Neutrophil (primary cell): ENCODE measurements around the gene RBPJ.

Source experiments
- H3K27ac ChIP-seq: fragments of 200-600 bp; sonication (generic); 2 replicates; pipeline ENCODE4 v1.5.1; 2016; ENCODE audit warnings: mild to moderate bottlenecking, moderate library complexity
- H3K27me3 ChIP-seq: fragments of 200-600 bp; sonication (generic); 2 replicates; pipeline ENCODE4 v1.6.0; 2016; ENCODE audit warnings: mild to moderate bottlenecking
- H3K36me3 ChIP-seq: fragments of 200-600 bp; sonication (generic); 2 replicates; pipeline ENCODE4 v1.5.1; 2017
- H3K4me1 ChIP-seq, 2 experiments: fragments of 200-600 bp in 1 of 2; sonication (generic) in 1 of 2; 1 replicate in 1 of 2; 2 replicates in 1 of 2; pipeline versions ENCODE4 v1.5.1 to v1.6.1; 2013 to 2016; ENCODE audit warnings: low read depth in 1 of 2, low read length in 1 of 2, mild to moderate bottlenecking in 1 of 2, moderate library complexity in 1 of 2; ENCODE audit not compliant: control insufficient read depth in 1 of 2, insufficient read depth in 1 of 2
- H3K4me3 ChIP-seq, 2 experiments: fragments of 200-600 bp in 1 of 2; sonication (generic) in 1 of 2; 1 replicate in 1 of 2; 2 replicates in 1 of 2; pipeline ENCODE4 v1.5.1; 2013 to 2016; ENCODE audit warnings: low read depth in 1 of 2, low read length in 1 of 2, mild to moderate bottlenecking in 1 of 2, moderate library complexity in 1 of 2
- H3K9me3 ChIP-seq: fragments of 200-600 bp; sonication (generic); 2 replicates; pipeline ENCODE4 v1.5.1; 2016
- TF ChIP-seq, protein P1 (sequence below): fragments of 200-600 bp; sonication (generic); IDR thresholded peaks from 2 replicates; pipeline ENCODE4 v1.5.1; 2016; ENCODE audit warnings: antibody characterized with exemption

RBPJ gene

GRCh38 chr4:26433556-26433955 lies 112.7 kb downstream of the RBPJ start:
- Histone ChIP-seq H3K4me3 (no peak overlapping the region), H3K9me3 (no peaks in the 10 kb centered on the region), H3K27ac (no peak overlapping the region)

GRCh38 chr4:26434030-26434639 lies 113.3 kb downstream of the RBPJ start:
- Histone ChIP-seq H3K4me3 (no peak overlapping the region), H3K27ac (no peak overlapping the region), H3K27me3 (no peaks in the 10 kb centered on the region), H3K4me1 (no peaks in the 10 kb centered on the region), H3K36me3 (peaks cover 77% of the 10 kb centered on the region), H3K9me3 (no peaks in the 10 kb centered on the region)
- TF ChIP-seq, protein P1, sequence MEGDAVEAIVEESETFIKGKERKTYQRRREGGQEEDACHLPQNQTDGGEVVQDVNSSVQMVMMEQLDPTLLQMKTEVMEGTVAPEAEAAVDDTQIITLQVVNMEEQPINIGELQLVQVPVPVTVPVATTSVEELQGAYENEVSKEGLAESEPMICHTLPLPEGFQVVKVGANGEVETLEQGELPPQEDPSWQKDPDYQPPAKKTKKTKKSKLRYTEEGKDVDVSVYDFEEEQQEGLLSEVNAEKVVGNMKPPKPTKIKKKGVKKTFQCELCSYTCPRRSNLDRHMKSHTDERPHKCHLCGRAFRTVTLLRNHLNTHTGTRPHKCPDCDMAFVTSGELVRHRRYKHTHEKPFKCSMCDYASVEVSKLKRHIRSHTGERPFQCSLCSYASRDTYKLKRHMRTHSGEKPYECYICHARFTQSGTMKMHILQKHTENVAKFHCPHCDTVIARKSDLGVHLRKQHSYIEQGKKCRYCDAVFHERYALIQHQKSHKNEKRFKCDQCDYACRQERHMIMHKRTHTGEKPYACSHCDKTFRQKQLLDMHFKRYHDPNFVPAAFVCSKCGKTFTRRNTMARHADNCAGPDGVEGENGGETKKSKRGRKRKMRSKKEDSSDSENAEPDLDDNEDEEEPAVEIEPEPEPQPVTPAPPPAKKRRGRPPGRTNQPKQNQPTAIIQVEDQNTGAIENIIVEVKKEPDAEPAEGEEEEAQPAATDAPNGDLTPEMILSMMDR, result no peak

More at GRCh38 chr4:26433556-26433955, 112.7 kb downstream of the RBPJ start:
- TF ChIP-seq, protein P1, result no peak
- Histone ChIP-seq H3K4me1 (no peaks in the 10 kb centered on the region), H3K27me3 (no peaks in the 10 kb centered on the region), H3K36me3 (peaks cover 77% of the 10 kb centered on the region)

- Histone ChIP-seq H3K4me1 (peaks cover 0 to 6% of the 10 kb centered on the region in 2 experiments), H3K4me3 (no peak overlapping the region), H3K36me3 (peaks cover 24% of the 10 kb centered on the region), H3K27me3 (no peaks in the 10 kb centered on the region), H3K27ac (no peak overlapping the region), H3K9me3 (no peaks in the 10 kb centered on the region)
- TF ChIP-seq, protein P1, result no peak
Observed at GRCh38 chr4:26441102-26441501, 120.3 kb downstream of the RBPJ start.

DNA sequence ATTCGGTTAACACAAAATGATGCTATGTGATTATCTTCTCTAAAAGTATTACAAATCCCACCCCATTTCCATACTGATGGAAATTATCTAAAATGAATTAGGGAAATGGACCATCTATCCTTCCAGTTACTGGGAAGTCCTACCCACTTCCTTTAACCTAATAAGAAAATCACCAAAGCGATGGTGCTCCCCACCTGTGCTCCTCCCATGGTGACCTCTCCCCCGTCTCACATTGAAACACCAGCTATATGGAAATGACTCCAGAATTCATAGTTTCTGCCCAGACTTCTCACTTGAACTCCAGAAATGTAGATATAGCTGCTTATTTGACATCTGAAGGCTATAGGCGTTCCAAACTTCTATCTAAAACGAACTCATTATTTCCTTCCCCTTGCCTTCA lies 121.0 kb downstream of the RBPJ start:
- peaks cover 19% of the 10 kb centered on the region for H3K36me3 ChIP-seq
- no peaks in the 10 kb centered on the region for H3K9me3 ChIP-seq
- no peak overlapping the region for H3K4me3 ChIP-seq
- peaks cover 0 to 6% of the 10 kb centered on the region in 2 experiments for H3K4me1 ChIP-seq
- H3K27ac ChIP-seq, result no peak overlapping the region
- TF ChIP-seq, protein P1, result no peak
- no peaks in the 10 kb centered on the region for H3K27me3 ChIP-seq

DNA sequence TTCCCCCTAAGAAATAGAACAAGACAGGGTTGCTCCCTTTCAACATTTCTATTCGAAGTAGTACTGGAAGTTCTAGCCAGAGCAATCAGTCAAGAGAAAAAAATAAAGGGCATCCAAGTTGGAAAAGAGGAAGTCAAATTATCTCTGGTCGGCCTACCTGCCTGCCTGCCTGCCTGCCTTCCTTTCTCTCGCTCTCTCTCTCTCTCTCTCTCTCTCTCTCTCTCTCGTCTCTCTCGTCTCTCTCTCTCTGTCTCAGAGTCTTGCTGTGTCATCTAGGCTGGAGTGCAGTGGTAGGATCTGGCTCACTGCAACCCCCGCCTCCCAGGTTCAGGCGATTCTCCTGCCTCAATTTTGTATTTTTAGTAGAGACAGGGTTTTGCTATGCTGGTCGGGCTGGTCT lies 126.6 kb downstream of the RBPJ start:
- Histone ChIP-seq H3K9me3 (no peaks in the 10 kb centered on the region), H3K4me3 (no peak overlapping the region), H3K4me1 (no peaks in the 10 kb centered on the region), H3K27me3 (no peaks in the 10 kb centered on the region), H3K36me3 (no peaks in the 10 kb centered on the region), H3K27ac (no peak overlapping the region)
- TF ChIP-seq, protein P1, result no peak
